GM19328 (cell line): ENCODE results near the gene SMYD3.
A peak's percentile ranks its signal among the peaks of the same experiment; 100 is the strongest.

Experiments used
- ATAC-seq: cut with Tn5 transposase; IDR thresholded peaks from one replicate; pipeline ENCODE4 v1.9.1; 2021; ENCODE audit warnings: mild to moderate bottlenecking, moderate library complexity; ENCODE audit not compliant: unreplicated experiment

SMYD3 gene

GRCh38 chr1:246117066-246117791 is 389.9 kb downstream of the SMYD3 start:
- ATAC-seq: peak; percentile 94

GRCh38 chr1:246114369-246114768 is 392.7 kb downstream of the SMYD3 start:
- ATAC-seq: no peak

GRCh38 chr1:246113555-246114095 is 393.5 kb downstream of the SMYD3 start:
- ATAC-seq: no peak

GRCh38 chr1:246111570-246111969 is 395.5 kb downstream of the SMYD3 start:
- no peak for ATAC-seq

- ATAC-seq: no peak
Measured at GRCh38 chr1:246110343-246111219, 396.5 kb downstream of the SMYD3 start.

GRCh38 chr1:246108278-246108925 is 398.7 kb downstream of the SMYD3 start:
- ATAC-seq: no peak

- ATAC-seq: no peak
Measured at GRCh38 chr1:246107516-246108277, 399.4 kb downstream of the SMYD3 start.

GRCh38 chr1:246106342-246106763 is 400.7 kb downstream of the SMYD3 start:
- ATAC-seq: no peak

GRCh38 chr1:246104927-246105326 is 402.2 kb downstream of the SMYD3 start:
- ATAC-seq: no peak

GRCh38 chr1:246099570-246099969 is 407.5 kb downstream of the SMYD3 start:
- no peak for ATAC-seq

GRCh38 chr1:246096356-246096755 is 410.7 kb downstream of the SMYD3 start:
- no peak for ATAC-seq

- no peak for ATAC-seq
Measured at GRCh38 chr1:246095443-246095842, 411.6 kb downstream of the SMYD3 start.

GRCh38 chr1:246093230-246093629 is 413.8 kb downstream of the SMYD3 start:
- no peak for ATAC-seq

GRCh38 chr1:246092136-246092535 is 414.9 kb downstream of the SMYD3 start:
- no peak for ATAC-seq

- no peak for ATAC-seq
Measured at GRCh38 chr1:246091477-246091876, 415.6 kb downstream of the SMYD3 start.

- no peak for ATAC-seq
Measured at GRCh38 chr1:246086191-246086590, 420.9 kb downstream of the SMYD3 start.

GRCh38 chr1:246083416-246083815 is 423.7 kb downstream of the SMYD3 start:
- no peak for ATAC-seq

GRCh38 chr1:246081856-246082668 is 425.0 kb downstream of the SMYD3 start:
- no peak for ATAC-seq

GRCh38 chr1:246081138-246081702 is 425.9 kb downstream of the SMYD3 start:
- no peak for ATAC-seq
